B cell (primary cell): ENCODE results near the gene NRF1. TPM values are rescaled to one million over a fixed set of nuclear protein-coding genes. Genes with fewer than 3 reads are reported as not detected.

Experiments used
- ATAC-seq: fragments of 200-7000 bp; cut with Tn5 transposase; one replicate; pipeline ENCODE4 v1.10.0; 2021; ENCODE audit warnings: low read depth, mild to moderate bottlenecking, moderate number of reproducible peaks, moderate library complexity
- CTCF ChIA-PET: fragments of 350-600 bp; sonication (Branson Sonifier 250); formaldehyde crosslinking; loops from one replicate; lab custom pipeline; 2021; ENCODE audit warnings: antibody characterized with exemption, inconsistent platforms; lab: Charles Lee
- POLR2A ChIA-PET: fragments of 350-600 bp; sonication (Branson Sonifier 250); formaldehyde crosslinking; loops from one replicate; lab custom pipeline; 2021; ENCODE audit warnings: antibody characterized with exemption; lab: Charles Lee
- DNase-seq: peaks from one replicate; pipeline ENCODE4 v3.0.0; 2013
- H2AFZ ChIP-seq: 2 replicates; pipeline ENCODE4 v1.6.1; 2012; ENCODE audit warnings: mild to moderate bottlenecking, low read depth, low read length; ENCODE audit not compliant: insufficient read depth, poor library complexity, severe bottlenecking
- H3K27ac ChIP-seq, 2 donors: 1 replicate in 1 of 2; 2 replicates in 1 of 2; pipeline ENCODE4 v1.5.1; 2012 to 2013; ENCODE audit warnings: low read length in 2 of 2, mild to moderate bottlenecking in 2 of 2, moderate library complexity in 1 of 2
- H3K27me3 ChIP-seq, 4 experiments: fragments of 200-600 bp in 1 of 4; sonication (generic) in 1 of 4; replicated peaks in 1 of 4; 1 replicate in 2 of 4; 2 replicates in 2 of 4; pipeline versions ENCODE4 v1.6.1 to v1.7.0; 2013 to 2016; ENCODE audit warnings: low read length in 3 of 4, mild to moderate bottlenecking in 2 of 4, mixed read lengths in 1 of 4, moderate library complexity in 1 of 4; ENCODE audit not compliant: insufficient read depth in 4 of 4, control insufficient read depth in 3 of 4; ENCODE audit errors: control extremely low read depth in 1 of 4
- H3K36me3 ChIP-seq, 2 experiments: replicated peaks in 1 of 2; 1 replicate in 1 of 2; 2 replicates in 1 of 2; pipeline versions ENCODE4 v1.6.1 to v1.7.1; 2013; ENCODE audit warnings: low read length in 1 of 2; ENCODE audit not compliant: insufficient read depth in 2 of 2, control insufficient read depth in 1 of 2; ENCODE audit errors: control extremely low read depth in 1 of 2, extremely low read depth in 1 of 2
- H3K4me1 ChIP-seq, 2 donors: fragments of 200-600 bp in 1 of 2; sonication (generic) in 1 of 2; 1 replicate in 1 of 2; 2 replicates in 1 of 2; pipeline versions ENCODE4 v1.5.1 to v1.6.1; 2013 to 2017; ENCODE audit warnings: low read length in 2 of 2; ENCODE audit not compliant: control insufficient read depth in 2 of 2, insufficient read depth in 2 of 2
- H3K4me2 ChIP-seq: replicated peaks from 2 replicates; pipeline ENCODE3; 2012; ENCODE audit warnings: mild to moderate bottlenecking, low read depth, low read length; ENCODE audit not compliant: poor library complexity, severe bottlenecking
- H3K4me3 ChIP-seq, 5 experiments: fragments of 200-600 bp in 1 of 5; sonication (generic) in 1 of 5; 1 replicate in 3 of 5; 2 replicates in 2 of 5; pipeline versions ENCODE4 v1.5.1 to v1.7.0; 2011 to 2016; ENCODE audit warnings: low read length in 4 of 5, mild to moderate bottlenecking in 4 of 5, low read depth in 2 of 5, control low read depth in 1 of 5, moderate library complexity in 1 of 5; ENCODE audit not compliant: insufficient read depth in 1 of 5; ENCODE audit errors: control extremely low read depth in 1 of 5, extremely low read depth in 1 of 5
- H3K79me2 ChIP-seq: fragments of 200-600 bp; sonication (generic); one replicate; pipeline ENCODE4 v1.6.0; 2016; ENCODE audit warnings: low read length; ENCODE audit not compliant: control insufficient read depth, insufficient read depth
- H3K9ac ChIP-seq: fragments of 200-600 bp; sonication (generic); 2 replicates; pipeline ENCODE4 v1.6.1; 2017; ENCODE audit warnings: mild to moderate bottlenecking, low read length, moderate library complexity
- H3K9me3 ChIP-seq, 3 donors: one replicate each; pipeline versions ENCODE4 v1.6.1 to v1.7.1; 2013; ENCODE audit warnings: low read length in 2 of 3; ENCODE audit not compliant: control insufficient read depth in 2 of 3, insufficient read depth in 1 of 3; ENCODE audit errors: control extremely low read depth in 1 of 3
- H4K20me1 ChIP-seq: 2 replicates; pipeline ENCODE4 v1.6.0; 2012; ENCODE audit warnings: mild to moderate bottlenecking, low read length; ENCODE audit not compliant: insufficient read depth, control insufficient read depth, poor library complexity, severe bottlenecking
- H3K27ac Mint-ChIP-seq: one replicate; pipeline ENCODE4 v1.8.0; 2021; ENCODE audit warnings: mixed read lengths
- H3K27me3 Mint-ChIP-seq: one replicate; pipeline ENCODE4 v1.8.0; 2021; ENCODE audit warnings: mixed read lengths
- H3K4me1 Mint-ChIP-seq: one replicate; pipeline ENCODE4 v1.8.0; 2021; ENCODE audit warnings: mixed read lengths
- H3K4me3 Mint-ChIP-seq: one replicate; pipeline ENCODE4 v1.8.0; 2021; ENCODE audit warnings: mixed read lengths
- H3K9me3 Mint-ChIP-seq: one replicate; pipeline ENCODE4 v1.8.0; 2022; ENCODE audit warnings: mixed read lengths; ENCODE audit not compliant: insufficient read depth
- CTCF ChIP-seq: fragments of 200-600 bp; IDR thresholded peaks from one replicate; pipeline ENCODE4 v1.8.0; 2022; ENCODE audit warnings: antibody characterized with exemption, mild to moderate bottlenecking
- EZH2 ChIP-seq: IDR thresholded peaks from 2 replicates; pipeline ENCODE4 v1.6.1; 2012; ENCODE audit warnings: borderline replicate concordance, low read depth, mild to moderate bottlenecking, moderate library complexity, low read length; ENCODE audit not compliant: insufficient read depth, poor library complexity, severe bottlenecking
- WGBS: methylation state at CpG from one replicate; pipeline ENCODE4 v1.1.5; 2013; ENCODE audit warnings: missing lambda C conversion rate; ENCODE audit not compliant: insufficient coverage; 5-methylcytosine and 5-hydroxymethylcytosine counted together
- intact Hi-C: fragments of 100-400 bp; cut with micrococcal nuclease; formaldehyde crosslinking; loops from one replicate; pipeline ENCODE4 v1.10.0; 2022
- polyA plus RNA-seq: library from polyadenylated mRNA; depleted of rRNA; stranded (reverse); fragments of >200 nt; gene quantifications from 2 replicates; pipeline ENCODE4 v1.2.3, GENCODE V29; 2012
- total RNA-seq, 2 donors: library from RNA; stranded (reverse); fragments of 120-200 nt in 1 of 2; gene quantifications; 1 replicate in 1 of 2; 2 replicates in 1 of 2; pipeline versions ENCODE4 v1.2.3 to v1.2.4, GENCODE V29; 2013 to 2022

Gene NRF1
- total and polyA plus RNA-seq, 2 donors (not counting 1 experiment from before 2014, with no cell fraction given) = 19.6 to 53.0 TPM

- H3K27ac Mint-ChIP-seq = no peak overlapping the region
- Histone ChIP-seq H3K4me2 (peak overlapping the region; percentile 100), H2AFZ (peak overlapping the region; percentile 71), H3K27me3 (peaks cover 0 to 84% (median 52%) of the 10 kb centered on the region in 4 experiments), H3K4me1 (peaks cover 59 to 64% of the 10 kb centered on the region in 2 donors), H3K27ac (no peak overlapping the region), H3K4me3 (peak overlapping the region in 4 of 5 experiments; percentile 28 to 65 (median 57)), H3K9me3 (peaks cover 0 to 65% (median 0%) of the 10 kb centered on the region in 3 donors), H3K79me2 (no peaks in the 10 kb centered on the region), H3K9ac (peak overlapping the region; percentile 59), H3K36me3 (no peaks in the 10 kb centered on the region), H4K20me1 (peaks cover 18% of the 10 kb centered on the region)
- peaks cover 37% of the 10 kb centered on the region for H3K27me3 Mint-ChIP-seq
- DNase-seq (peak; percentile 70), ATAC-seq (peak; percentile 35)
- no peaks in the 10 kb centered on the region for H3K9me3 Mint-ChIP-seq
- TF ChIP-seq CTCF (no peak), EZH2 (no peak)
- intact Hi-C loops = loop anchor here (2.0 to 5.0 kb wide), 2 partner anchors 45 to 173 kb away; partner anchors contain the start of gene UBE2H
- H3K4me3 Mint-ChIP-seq = peak overlapping the region; percentile 32
- CTCF ChIA-PET = no interaction called here
- under 1% methylated on average over 70 of the region's 76 CpGs for WGBS
- peaks cover 38% of the 10 kb centered on the region for H3K4me1 Mint-ChIP-seq
- POLR2A ChIA-PET = no interaction called here
Observed at GRCh38 chr7:129779602-129780256, 168.2 kb downstream of the NRF1 start.
